ENCODE results near the gene DPH7. TPM values are rescaled to one million over a fixed set of nuclear protein-coding genes. Genes with fewer than 3 reads are reported as not detected.

The DPH7 gene
- total and polyA plus RNA-seq, 10 donors: 31.7 to 80.5 (median 41.2) TPM

- WGBS, 5 donors: 0 to 2% (median 1%) methylated on average over 10 to 111 of the region's 111 CpGs
- Histone ChIP-seq H3K4me1 (peaks cover 15 to 74% (median 45%) of the 10 kb centered on the region in 6 donors), H3K27ac (peak within 1 kb of the TSS; percentile 75 to 98 (median 94)), H3K36me3 (peaks cover 0 to 18% (median 0%) of the 10 kb centered on the region in 6 donors), H3K27me3 (replicated peaks in 1 of 7) (no peaks in the 10 kb centered on the region), H3K9me3 (no peaks in the 10 kb centered on the region), H3K4me3 (peak within 1 kb of the TSS; percentile 70 to 97 (median 87))
- TF ChIP-seq POLR2A (IDR thresholded peaks at IDR 0.05) (no peak), CTCF (IDR thresholded peaks at IDR 0.05 in 8 of 11, conservative IDR thresholded peaks at IDR 0.05 in 3 of 11) (peak in 1 of 11 experiments; percentile 8), POLR2AphosphoS5 (IDR thresholded peaks at IDR 0.05) (peak; percentile 75 to 79 (median 77))
- intact Hi-C loops (cut with DNase I; ENCODE audit: low total_unique reads): no loop called here
- peak; percentile 99 for DNase-seq
Observed at GRCh38 chr9:137605121-137606004, 26.6 kb upstream of the DPH7 start, which contains the start of gene ARRDC1. ARRDC1 (plus strand) TSS chr9:137605686; CDS start chr9:137605718, 32 bp downstream.

GRCh38 chr9:137604345-137605086 is 25.8 kb upstream of the DPH7 start:
- Histone ChIP-seq H3K4me3 (peak overlapping the region; percentile 37 to 97 (median 76)), H3K4me1 (peaks cover 15 to 66% (median 44%) of the 10 kb centered on the region in 6 donors), H3K27me3 (replicated peaks in 1 of 7) (no peaks in the 10 kb centered on the region), H3K36me3 (peaks cover 0 to 15% (median 0%) of the 10 kb centered on the region in 6 donors), H3K27ac (peak overlapping the region in 7 of 8 donors; percentile 58 to 98 (median 82)), H3K9me3 (no peaks in the 10 kb centered on the region)
- intact Hi-C loops (cut with DNase I; ENCODE audit: low total_unique reads): no loop called here
- TF ChIP-seq CTCF (IDR thresholded peaks at IDR 0.05 in 8 of 11, conservative IDR thresholded peaks at IDR 0.05 in 3 of 11) (no peak), POLR2AphosphoS5 (IDR thresholded peaks at IDR 0.05) (no peak), POLR2A (IDR thresholded peaks at IDR 0.05) (no peak)
- no peak for DNase-seq
- WGBS, 5 donors: 19 to 28% (median 20%) methylated on average over 29 to 49 of the region's 49 CpGs

- TF ChIP-seq CTCF (IDR thresholded peaks at IDR 0.05 in 8 of 11, conservative IDR thresholded peaks at IDR 0.05 in 3 of 11): no peak
- no peak for TF ChIP-seq POLR2A (IDR thresholded peaks at IDR 0.05)
- TF ChIP-seq POLR2AphosphoS5 (IDR thresholded peaks at IDR 0.05): no peak
Observed at GRCh38 chr9:137603879-137604278, 25.2 kb upstream of the DPH7 start.

More at GRCh38 chr9:137603879-137604278, 25.2 kb upstream of the DPH7 start:
- Histone ChIP-seq H3K27ac (no peak overlapping the region), H3K9me3 (no peaks in the 10 kb centered on the region), H3K4me1 (peaks cover 15 to 60% (median 42%) of the 10 kb centered on the region in 6 donors), H3K4me3 (no peak overlapping the region), H3K27me3 (replicated peaks in 1 of 7) (no peaks in the 10 kb centered on the region), H3K36me3 (peaks cover 0 to 9% (median 0%) of the 10 kb centered on the region in 6 donors)
- intact Hi-C loops (cut with DNase I; ENCODE audit: low total_unique reads): no loop called here
- 87 to 96% (median 88%) methylated on average over 13 of the region's 13 CpGs for WGBS, 5 donors
- DNase-seq: no peak

All from spleen (tissue), 11 donors.